Measurements from ENCODE around the gene SULT2B1.

Gene SULT2B1

GRCh38 chr19:48548253-48548911, 3.6 kb upstream of the SULT2B1 start:
- Histone ChIP-seq H3F3A (ENCODE audit: insufficient read depth, low read length) (no peaks in the 10 kb centered on the region), H3K27me3 (replicated peaks; ENCODE audit: insufficient read depth, low read length) (peaks cover 80% of the 10 kb centered on the region), H3K27ac (ENCODE audit: low read length) (no peak overlapping the region), H3K4me1 (ENCODE audit: low read length) (no peaks in the 10 kb centered on the region), H3K4me3 (ENCODE audit: low read length) (no peak overlapping the region), H4K20me1 (ENCODE audit: insufficient read depth, low read length) (no peaks in the 10 kb centered on the region), H3K36me3 (replicated peaks; ENCODE audit: insufficient read depth, low read length) (no peaks in the 10 kb centered on the region), H3K4me2 (ENCODE audit: low read depth, low read length) (no peak overlapping the region), H2AFZ (ENCODE audit: low read length) (no peak overlapping the region), H3K9me2 (replicated peaks; ENCODE audit: insufficient read depth, low read length) (no peaks in the 10 kb centered on the region), H3K9ac (ENCODE audit: low read length) (no peak overlapping the region), H3K79me2 (ENCODE audit: low read length) (no peaks in the 10 kb centered on the region), H3K9me3 (replicated peaks; ENCODE audit: insufficient read depth, low read length) (no peaks in the 10 kb centered on the region)
- DNase-seq: no peak
- TF ChIP-seq CTCF (IDR thresholded peaks at IDR 0.05; ENCODE audit: low read length) (no peak), EZH2 (optimal IDR thresholded peaks at IDR 0.05; ENCODE audit: low read depth, low read length) (no peak), EZH2phosphoT487 (IDR thresholded peaks at IDR 0.05; ENCODE audit: low read length) (no peak)

- H3K27me3 ChIP-seq (replicated peaks; ENCODE audit: insufficient read depth, low read length): peaks cover 87% of the 10 kb centered on the region
- no peak for TF ChIP-seq CTCF (IDR thresholded peaks at IDR 0.05; ENCODE audit: low read length)
- TF ChIP-seq EZH2phosphoT487 (IDR thresholded peaks at IDR 0.05; ENCODE audit: low read length): no peak
- no peak for TF ChIP-seq EZH2 (optimal IDR thresholded peaks at IDR 0.05; ENCODE audit: low read depth, low read length)
- no peak overlapping the region for H2AFZ ChIP-seq (ENCODE audit: low read length)
- no peaks in the 10 kb centered on the region for H3K36me3 ChIP-seq (replicated peaks; ENCODE audit: insufficient read depth, low read length)
- no peaks in the 10 kb centered on the region for H3K9me2 ChIP-seq (replicated peaks; ENCODE audit: insufficient read depth, low read length)
- H4K20me1 ChIP-seq (ENCODE audit: insufficient read depth, low read length): no peaks in the 10 kb centered on the region
- no peak overlapping the region for H3K27ac ChIP-seq (ENCODE audit: low read length)
- H3K9me3 ChIP-seq (replicated peaks; ENCODE audit: insufficient read depth, low read length): no peaks in the 10 kb centered on the region
- H3K4me2 ChIP-seq (ENCODE audit: low read depth, low read length): no peak overlapping the region
- H3K4me3 ChIP-seq (ENCODE audit: low read length): no peak overlapping the region
- no peaks in the 10 kb centered on the region for H3K4me1 ChIP-seq (ENCODE audit: low read length)
- no peaks in the 10 kb centered on the region for H3F3A ChIP-seq (ENCODE audit: insufficient read depth, low read length)
- no peaks in the 10 kb centered on the region for H3K79me2 ChIP-seq (ENCODE audit: low read length)
- no peak overlapping the region for H3K9ac ChIP-seq (ENCODE audit: low read length)
- DNase-seq: no peak
Observed at GRCh38 chr19:48549380-48549779, 2.6 kb upstream of the SULT2B1 start.

- no peak overlapping the region for H2AFZ ChIP-seq (ENCODE audit: low read length)
- TF ChIP-seq CTCF (IDR thresholded peaks at IDR 0.05; ENCODE audit: low read length): no peak
- no peak for TF ChIP-seq EZH2phosphoT487 (IDR thresholded peaks at IDR 0.05; ENCODE audit: low read length)
- no peak for TF ChIP-seq EZH2 (optimal IDR thresholded peaks at IDR 0.05; ENCODE audit: low read depth, low read length)
- no peak overlapping the region for H3K4me3 ChIP-seq (ENCODE audit: low read length)
- no peaks in the 10 kb centered on the region for H3K9me3 ChIP-seq (replicated peaks; ENCODE audit: insufficient read depth, low read length)
- H3K9me2 ChIP-seq (replicated peaks; ENCODE audit: insufficient read depth, low read length): no peaks in the 10 kb centered on the region
- no peaks in the 10 kb centered on the region for H4K20me1 ChIP-seq (ENCODE audit: insufficient read depth, low read length)
- no peaks in the 10 kb centered on the region for H3K4me1 ChIP-seq (ENCODE audit: low read length)
- no peak overlapping the region for H3K4me2 ChIP-seq (ENCODE audit: low read depth, low read length)
- DNase-seq: no peak
- peaks cover 86% of the 10 kb centered on the region for H3K27me3 ChIP-seq (replicated peaks; ENCODE audit: insufficient read depth, low read length)
- H3K9ac ChIP-seq (ENCODE audit: low read length): no peak overlapping the region
- H3F3A ChIP-seq (ENCODE audit: insufficient read depth, low read length): no peaks in the 10 kb centered on the region
- H3K79me2 ChIP-seq (ENCODE audit: low read length): no peaks in the 10 kb centered on the region
- H3K27ac ChIP-seq (ENCODE audit: low read length): no peak overlapping the region
- no peaks in the 10 kb centered on the region for H3K36me3 ChIP-seq (replicated peaks; ENCODE audit: insufficient read depth, low read length)
Observed at GRCh38 chr19:48552406-48553322, 692 bp downstream of the SULT2B1 start.
